Kidney tubule cell (primary cell): ENCODE results near the gene MEGF6.
"Not testable (repeated sequence)": the region's sequence is repeated elsewhere in the genome, so short reads cannot be mapped to it uniquely, and the experiment has no call there.

Source experiments
- DNase-seq: peaks from one replicate; pipeline ENCODE4 v3.0.0-alpha.2; 2018; ENCODE audit warnings: low spot score

Gene MEGF6

GRCh38 chr1:3590951-3591865, 20.1 kb downstream of the MEGF6 start:
- no peak for DNase-seq

- no peak for DNase-seq
Measured at GRCh38 chr1:3590139-3590763, 21.1 kb downstream of the MEGF6 start.

GRCh38 chr1:3588395-3588794, 22.9 kb downstream of the MEGF6 start:
- no peak for DNase-seq

DNA sequence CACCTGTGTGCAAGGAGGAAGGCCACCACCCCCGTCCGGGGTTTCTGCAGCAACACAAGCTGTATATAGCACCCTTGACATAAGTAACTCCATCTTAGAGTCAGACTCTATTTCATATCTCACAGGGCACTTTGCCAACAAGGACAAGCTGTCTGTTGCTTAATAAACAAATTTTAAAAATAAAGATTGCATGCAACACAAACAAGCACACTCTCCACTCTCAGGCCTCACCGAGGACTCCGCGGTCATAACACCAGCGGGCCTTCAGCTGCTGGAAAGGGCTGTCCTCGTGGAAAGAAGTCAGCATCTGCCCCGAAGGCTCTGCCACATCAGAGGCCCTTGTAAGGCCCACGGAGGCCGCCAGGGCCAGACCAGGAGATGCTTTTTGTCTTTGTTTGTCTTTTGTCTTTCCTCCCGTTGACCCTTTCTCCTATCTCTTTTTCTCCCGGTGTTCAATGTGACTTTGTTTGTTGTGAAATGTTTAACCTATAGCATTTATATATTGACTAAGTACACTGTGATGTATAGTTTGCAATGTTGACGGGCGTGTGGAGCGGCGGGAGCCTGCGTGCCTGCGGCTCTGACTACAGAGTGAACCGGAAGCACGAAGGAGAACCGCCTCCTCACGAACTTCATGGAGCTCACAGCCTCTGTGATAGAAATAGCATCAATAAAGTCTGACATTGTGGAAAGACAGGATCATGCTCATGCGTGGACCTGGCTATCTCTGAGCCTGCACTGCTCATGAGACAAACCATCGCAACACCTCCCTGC, 24.1 kb downstream of the MEGF6 start:
- DNase-seq, result no peak

DNA sequence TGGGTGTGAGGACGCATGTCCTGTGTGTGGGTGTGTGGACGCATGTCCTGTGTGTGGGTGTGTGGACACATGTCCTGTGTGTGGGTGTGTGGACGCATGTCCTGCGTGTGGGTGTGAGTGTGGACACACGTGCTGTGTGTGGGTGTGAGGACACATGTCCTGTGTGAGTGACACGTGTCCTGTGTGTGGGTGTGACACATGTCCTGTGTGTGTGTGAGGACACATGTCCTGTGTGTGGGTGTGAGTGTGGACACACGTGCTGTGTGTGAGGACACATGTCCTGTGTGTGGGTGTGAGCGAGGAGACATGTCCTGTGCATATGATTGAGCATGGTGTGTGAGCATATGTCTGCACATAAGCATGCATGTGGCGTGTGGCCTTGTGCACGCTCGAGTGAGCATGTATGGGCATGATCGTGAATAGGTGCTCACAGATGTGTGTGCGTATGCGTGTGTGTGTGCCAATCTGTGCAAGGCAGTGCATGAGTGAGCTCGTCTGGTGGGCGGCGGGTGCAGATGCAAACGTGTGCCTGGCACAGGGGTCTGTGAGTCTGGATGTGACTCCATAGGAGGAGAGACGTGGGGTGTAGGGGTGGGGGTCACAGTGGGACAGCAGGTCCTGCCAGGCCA, 25.3 kb downstream of the MEGF6 start:
- no peak for DNase-seq

GRCh38 chr1:3585353-3585868, 25.9 kb downstream of the MEGF6 start:
- not testable (repeated sequence) for DNase-seq

DNA sequence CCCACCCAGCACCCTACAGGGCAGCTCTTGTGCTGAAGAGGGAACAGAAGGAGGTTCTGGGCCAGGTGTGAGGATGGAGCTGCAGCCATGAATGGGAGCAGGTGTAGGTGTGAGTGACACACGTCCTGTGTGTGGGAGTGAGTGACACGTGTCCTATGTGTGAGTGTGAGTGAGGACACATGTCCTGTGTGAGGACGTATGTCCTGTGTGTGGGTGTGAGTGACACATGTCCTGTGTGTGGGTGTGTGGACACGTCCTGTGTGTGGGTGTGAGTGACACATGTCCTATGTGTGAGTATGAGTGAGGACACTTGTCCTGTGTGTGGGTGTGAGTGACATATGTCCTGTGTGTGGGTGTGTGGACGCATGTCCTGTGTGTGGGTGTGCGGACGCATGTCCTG, 26.4 kb downstream of the MEGF6 start:
- no peak for DNase-seq

DNA sequence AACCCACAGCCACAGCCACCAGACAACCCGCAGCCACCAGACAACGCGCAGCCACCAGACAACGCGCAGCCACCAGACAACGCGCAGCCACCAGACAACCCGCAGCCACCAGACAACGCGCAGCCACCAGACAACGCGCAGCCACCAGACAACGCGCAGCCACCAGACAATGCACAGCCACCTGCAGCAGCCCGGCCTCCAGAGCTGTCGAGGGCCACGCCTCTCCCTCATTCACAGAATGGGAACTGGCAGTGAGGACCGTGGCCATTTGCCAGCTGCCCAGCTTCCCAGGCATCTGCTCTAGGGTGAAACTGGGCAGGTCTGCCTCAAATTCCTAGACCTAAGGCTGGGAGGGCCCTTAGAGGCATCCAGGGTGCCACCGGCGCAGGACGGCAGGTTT, 27.6 kb downstream of the MEGF6 start:
- not testable (repeated sequence) for DNase-seq

DNA sequence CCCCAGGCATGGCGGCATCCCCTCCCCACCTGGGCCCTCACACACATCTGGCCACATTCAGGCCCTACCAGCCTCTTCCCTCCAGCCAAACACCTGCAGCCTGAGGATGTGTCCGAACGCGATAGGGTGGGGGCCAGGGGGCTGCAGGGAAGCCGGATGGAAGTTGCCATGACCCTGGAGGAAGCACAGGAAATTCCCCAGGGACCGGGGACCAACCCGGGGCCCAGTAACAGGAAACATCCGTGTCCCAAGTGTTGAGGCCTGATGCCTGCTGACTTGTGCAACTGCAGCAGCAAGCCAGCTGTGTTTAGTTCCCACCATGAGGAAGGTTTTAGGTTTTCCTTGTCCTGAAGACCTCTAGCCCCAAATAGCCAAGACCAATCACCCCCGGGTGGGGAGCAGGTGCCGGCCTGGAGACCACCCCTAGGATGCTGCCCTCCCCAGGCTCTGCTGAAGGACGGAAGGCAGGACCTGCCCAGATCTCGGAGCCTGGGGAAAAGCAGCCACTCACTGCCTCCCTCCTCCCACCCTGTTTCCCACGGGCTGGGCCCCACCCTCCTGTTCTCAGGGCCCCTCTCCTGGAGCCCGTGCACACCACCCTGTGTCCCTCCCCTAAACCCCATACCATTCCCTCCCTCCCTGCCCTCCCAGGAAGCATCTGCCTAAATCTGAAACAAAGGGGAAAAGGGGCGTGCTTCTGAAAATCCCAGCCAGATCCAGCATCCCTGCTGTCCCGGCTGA, 29.8 kb downstream of the MEGF6 start:
- no peak for DNase-seq

GRCh38 chr1:3580231-3580630, 31.1 kb downstream of the MEGF6 start:
- no peak for DNase-seq

GRCh38 chr1:3579626-3580025, 31.7 kb downstream of the MEGF6 start:
- no peak for DNase-seq

DNA sequence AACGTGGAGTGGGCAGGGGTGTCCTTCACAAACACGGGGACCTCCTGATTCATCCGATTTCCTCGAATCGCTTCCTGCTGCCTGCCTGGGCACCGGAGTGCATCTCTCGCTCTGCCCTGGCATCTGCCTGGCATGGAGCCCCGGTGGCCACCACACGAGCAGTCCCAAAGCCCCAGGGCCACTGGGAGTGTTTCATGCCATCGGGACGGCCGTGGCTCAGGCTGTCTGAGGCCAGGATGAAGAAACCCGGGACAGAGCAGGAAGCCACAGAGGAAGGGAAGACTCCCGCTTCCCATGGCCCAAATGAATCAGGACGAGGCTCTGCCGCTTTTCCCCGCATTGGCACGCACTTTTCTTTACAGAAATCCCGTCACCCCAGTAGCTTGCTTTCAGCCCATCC, 32.4 kb downstream of the MEGF6 start:
- no peak for DNase-seq

- no peak for DNase-seq
Measured at GRCh38 chr1:3578433-3578805, 32.9 kb downstream of the MEGF6 start.

GRCh38 chr1:3577711-3578432, 33.4 kb downstream of the MEGF6 start:
- peak; percentile 50 for DNase-seq

DNA sequence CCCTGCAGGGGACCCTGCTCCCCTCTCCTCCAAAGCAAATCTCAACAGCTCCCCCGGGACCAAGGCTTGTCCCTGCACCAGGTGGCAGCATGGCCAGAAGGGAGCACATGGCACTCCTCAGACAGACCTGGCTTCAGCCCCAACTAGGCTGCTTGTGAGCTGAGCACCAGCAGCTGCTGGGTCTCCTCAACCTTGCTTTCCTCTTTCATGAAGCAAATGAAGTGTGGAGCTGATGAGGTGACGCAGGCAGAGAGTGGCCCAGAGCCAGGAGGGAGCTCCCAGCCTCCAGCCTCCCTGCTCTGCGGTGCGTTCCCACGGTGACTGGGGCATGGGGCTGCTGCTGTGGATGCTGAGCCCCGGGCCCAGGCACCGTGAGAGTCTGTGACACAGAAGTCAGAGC, 34.0 kb downstream of the MEGF6 start:
- DNase-seq, result peak; percentile 34

- no peak for DNase-seq
Measured at GRCh38 chr1:3575993-3576392, 35.3 kb downstream of the MEGF6 start.

GRCh38 chr1:3575515-3575914, 35.8 kb downstream of the MEGF6 start:
- DNase-seq, result not testable (repeated sequence)

GRCh38 chr1:3573500-3573899, 37.8 kb downstream of the MEGF6 start:
- no peak for DNase-seq

GRCh38 chr1:3572638-3573037, 38.7 kb downstream of the MEGF6 start:
- DNase-seq, result not testable (repeated sequence)

DNA sequence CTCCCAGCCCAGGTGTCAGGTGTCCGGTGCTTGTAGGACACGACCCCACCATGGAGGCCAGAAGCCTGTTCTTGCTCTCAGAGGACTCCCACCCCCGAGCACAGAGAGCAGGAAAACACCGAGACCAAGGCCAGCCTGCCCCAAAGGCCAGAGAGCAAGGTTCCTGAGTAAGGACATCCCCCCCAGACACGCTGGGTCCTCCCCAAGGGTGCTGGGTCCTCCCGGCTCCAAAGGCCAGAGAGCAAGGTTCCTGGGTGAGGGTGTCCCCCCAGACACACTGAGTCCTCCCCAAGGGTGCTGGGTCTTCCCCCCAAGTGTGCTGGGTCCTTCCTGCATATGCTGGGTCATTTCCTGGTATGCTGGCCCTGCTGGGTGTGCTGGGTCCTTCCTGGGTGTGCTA, 40.0 kb downstream of the MEGF6 start:
- DNase-seq, result no peak
